Nephron (organoid): ENCODE data around the gene SIGLEC11.
"Not testable (repeated sequence)": the region's sequence is repeated elsewhere in the genome, so short reads cannot be mapped to it uniquely, and the experiment has no call there.

Source experiments
- H3K27ac Mint-ChIP-seq, 3 experiments: 2 replicates each; pipeline ENCODE4 v1.8.0; 2020; ENCODE audit warnings: mixed read lengths in 3 of 3, mild to moderate bottlenecking in 2 of 3, moderate library complexity in 1 of 3
- H3K27me3 Mint-ChIP-seq: 2 replicates; pipeline ENCODE4 v1.8.0; 2021; ENCODE audit warnings: low read depth, mild to moderate bottlenecking, moderate library complexity, mixed read lengths
- H3K36me3 Mint-ChIP-seq: 2 replicates; pipeline ENCODE4 v1.8.0; 2020; ENCODE audit warnings: low read depth, mixed read lengths
- H3K4me1 Mint-ChIP-seq: 2 replicates; pipeline ENCODE4 v1.8.0; 2020; ENCODE audit warnings: mixed read lengths
- H3K4me3 Mint-ChIP-seq, 3 experiments: 2 replicates each; pipeline ENCODE4 v1.8.0; 2020; ENCODE audit warnings: mild to moderate bottlenecking in 3 of 3, mixed read lengths in 3 of 3, moderate library complexity in 2 of 3
- H3K9me3 Mint-ChIP-seq: 2 replicates; pipeline ENCODE4 v1.8.0; 2020; ENCODE audit warnings: mixed read lengths
- CTCF ChIP-seq, 3 experiments: fragments of 200-600 bp; sonication (generic); IDR thresholded peaks; one replicate each; pipeline ENCODE4 v1.5.0; 2021; ENCODE audit warnings: antibody characterized with exemption in 3 of 3; ENCODE audit not compliant: unreplicated experiment in 3 of 3

The SIGLEC11 gene

GRCh38 chr19:49960980-49961379, at the start of gene SIGLEC11:
Gene SIGLEC11 (minus strand): TSS chr19:49961172. CDS start chr19:49961081, 91 bp downstream.
- not testable (repeated sequence) for H3K27ac Mint-ChIP-seq, H3K9me3 Mint-ChIP-seq, H3K4me3 Mint-ChIP-seq, H3K36me3 Mint-ChIP-seq
- Mint-ChIP-seq H3K27me3 (peaks cover 10% of the 10 kb centered on the region), H3K4me1 (peaks cover 15% of the 10 kb centered on the region)

GRCh38 chr19:50008532-50008931, 47.6 kb upstream of the SIGLEC11 start:
- H3K36me3 Mint-ChIP-seq = peaks cover 40% of the 10 kb centered on the region
- no peak overlapping the region for H3K27ac Mint-ChIP-seq
- no peaks in the 10 kb centered on the region for H3K27me3 Mint-ChIP-seq

GRCh38 chr19:50007947-50008346, 47.0 kb upstream of the SIGLEC11 start:
- H3K36me3 Mint-ChIP-seq = peaks cover 34% of the 10 kb centered on the region
- H3K4me1 Mint-ChIP-seq = no peaks in the 10 kb centered on the region
- TF ChIP-seq CTCF (IDR thresholded peaks at IDR 0.05; ENCODE audit: unreplicated experiment in 3 of 3) = no peak
- no peak overlapping the region for H3K27ac Mint-ChIP-seq
- no peaks in the 10 kb centered on the region for H3K9me3 Mint-ChIP-seq
- H3K4me3 Mint-ChIP-seq = no peak overlapping the region
- no peaks in the 10 kb centered on the region for H3K27me3 Mint-ChIP-seq

More at GRCh38 chr19:50008532-50008931, 47.6 kb upstream of the SIGLEC11 start:
- Mint-ChIP-seq H3K9me3 (no peaks in the 10 kb centered on the region), H3K4me3 (no peak overlapping the region), H3K4me1 (no peaks in the 10 kb centered on the region)
- peak in 1 of 3 experiments; percentile 25 for TF ChIP-seq CTCF (IDR thresholded peaks at IDR 0.05; ENCODE audit: unreplicated experiment in 3 of 3)

GRCh38 chr19:50007170-50007569, 46.2 kb upstream of the SIGLEC11 start:
- Mint-ChIP-seq H3K4me3 (no peak overlapping the region), H3K27ac (no peak overlapping the region), H3K27me3 (no peaks in the 10 kb centered on the region), H3K36me3 (peaks cover 34% of the 10 kb centered on the region), H3K9me3 (no peaks in the 10 kb centered on the region), H3K4me1 (no peaks in the 10 kb centered on the region)
- TF ChIP-seq CTCF (IDR thresholded peaks at IDR 0.05; ENCODE audit: unreplicated experiment in 3 of 3) = no peak

- no peaks in the 10 kb centered on the region for H3K27me3 Mint-ChIP-seq
- H3K27ac Mint-ChIP-seq = no peak overlapping the region
These were observed 44.5 kb upstream of the SIGLEC11 start for GRCh38 chr19:50005428-50005827.

GRCh38 chr19:50003810-50004419, 42.9 kb upstream of the SIGLEC11 start:
- no peak overlapping the region for H3K27ac Mint-ChIP-seq

More at GRCh38 chr19:50005428-50005827, 44.5 kb upstream of the SIGLEC11 start:
- Mint-ChIP-seq H3K4me1 (no peaks in the 10 kb centered on the region), H3K9me3 (no peaks in the 10 kb centered on the region), H3K36me3 (peaks cover 36% of the 10 kb centered on the region), H3K4me3 (no peak overlapping the region)
- TF ChIP-seq CTCF (IDR thresholded peaks at IDR 0.05; ENCODE audit: unreplicated experiment in 3 of 3) = no peak

More at GRCh38 chr19:50003810-50004419, 42.9 kb upstream of the SIGLEC11 start:
- H3K27me3 Mint-ChIP-seq = no peaks in the 10 kb centered on the region
- H3K4me1 Mint-ChIP-seq = no peaks in the 10 kb centered on the region
- peaks cover 44% of the 10 kb centered on the region for H3K36me3 Mint-ChIP-seq
- TF ChIP-seq CTCF (IDR thresholded peaks at IDR 0.05; ENCODE audit: unreplicated experiment in 3 of 3) = no peak
- no peaks in the 10 kb centered on the region for H3K9me3 Mint-ChIP-seq
- no peak overlapping the region for H3K4me3 Mint-ChIP-seq
